GM18873 (cell line): Measurements from ENCODE around the gene TDRD12.
"Not testable (repeated sequence)": the region's sequence is repeated elsewhere in the genome, so short reads cannot be mapped to it uniquely, and the experiment has no call there.

ENCODE experiments used
- ATAC-seq: cut with Tn5 transposase; IDR thresholded peaks from one replicate; pipeline ENCODE4 v1.9.1; 2021; ENCODE audit warnings: mild to moderate bottlenecking, moderate library complexity, moderate number of reproducible peaks; ENCODE audit not compliant: unreplicated experiment, low FRiP score

Gene TDRD12

DNA sequence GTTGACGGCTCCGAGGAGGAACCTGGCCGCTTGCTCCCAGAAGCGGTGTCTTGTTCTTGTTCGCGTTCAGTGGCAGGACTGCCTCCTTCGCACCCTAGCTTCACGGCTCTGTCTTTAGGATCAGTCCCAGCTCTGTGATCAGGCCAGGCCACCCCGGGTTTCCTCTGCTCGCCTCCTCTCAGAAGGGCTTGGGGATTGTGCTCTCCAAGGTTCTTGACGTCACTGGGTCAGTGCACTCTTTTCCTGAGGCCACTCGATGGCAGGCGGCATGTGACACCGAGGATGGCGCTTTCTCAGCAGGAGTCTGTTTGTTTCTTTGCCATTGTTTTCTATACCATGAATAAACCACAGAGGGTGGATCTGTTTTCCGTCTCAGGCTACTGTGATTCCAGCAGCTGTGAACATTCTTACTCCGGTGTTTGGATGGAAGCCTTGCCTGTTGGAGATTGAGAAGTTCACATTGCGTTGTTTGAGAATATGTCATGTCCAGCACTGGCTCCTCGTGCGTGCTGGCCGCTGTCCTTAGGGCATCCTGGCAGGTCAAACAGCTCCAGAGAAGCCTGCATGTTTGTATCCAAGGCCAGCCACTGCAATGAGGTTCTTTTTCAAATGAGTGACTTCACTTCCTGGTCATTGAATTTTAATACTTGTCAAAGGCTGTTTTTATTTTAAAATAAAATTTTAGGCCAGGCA is 105.5 kb downstream of the TDRD12 start:
- no peak for ATAC-seq

GRCh38 chr19:32828139-32828538 is 108.6 kb downstream of the TDRD12 start:
- no peak for ATAC-seq

GRCh38 chr19:32828643-32829344 is 109.2 kb downstream of the TDRD12 start:
- no peak for ATAC-seq

- ATAC-seq, result no peak
Measured at GRCh38 chr19:32829345-32829896, 109.9 kb downstream of the TDRD12 start.

DNA sequence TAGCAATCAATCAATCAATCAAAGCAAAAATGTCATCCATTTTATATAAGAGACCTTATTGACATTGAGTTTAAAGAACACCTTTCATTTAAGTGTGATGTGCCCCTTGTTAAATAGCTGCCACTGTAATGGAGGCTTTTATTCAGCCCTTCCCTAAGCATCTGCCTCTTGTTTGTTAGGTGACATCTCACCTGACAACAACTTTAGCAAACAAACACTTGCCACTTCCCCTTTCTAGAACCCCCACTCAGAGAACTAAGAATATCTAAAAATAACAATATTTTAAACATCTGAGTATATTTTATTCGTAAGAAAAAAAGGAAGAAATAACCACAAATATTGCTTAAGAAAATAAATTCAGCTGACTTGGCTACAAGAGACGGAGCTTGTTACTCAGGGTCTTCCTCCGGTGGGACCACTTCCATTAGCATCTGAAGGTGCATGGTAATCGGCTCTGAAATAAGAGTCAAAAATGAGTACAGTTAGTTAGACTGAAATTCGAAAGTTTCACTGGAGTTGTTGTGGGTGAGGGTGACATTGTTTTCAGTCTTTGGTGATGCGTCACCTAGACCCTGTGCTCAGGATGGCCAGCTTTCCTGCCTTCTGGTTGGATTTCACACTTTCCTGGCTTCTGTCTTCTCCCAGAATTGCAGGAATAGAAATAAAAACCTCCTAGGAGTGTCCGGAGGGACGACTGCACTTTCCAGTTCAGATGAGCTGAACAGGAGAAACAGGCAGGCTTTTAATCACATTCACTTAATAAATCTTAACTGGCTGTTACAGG is 110.9 kb downstream of the TDRD12 start:
- no peak for ATAC-seq

DNA sequence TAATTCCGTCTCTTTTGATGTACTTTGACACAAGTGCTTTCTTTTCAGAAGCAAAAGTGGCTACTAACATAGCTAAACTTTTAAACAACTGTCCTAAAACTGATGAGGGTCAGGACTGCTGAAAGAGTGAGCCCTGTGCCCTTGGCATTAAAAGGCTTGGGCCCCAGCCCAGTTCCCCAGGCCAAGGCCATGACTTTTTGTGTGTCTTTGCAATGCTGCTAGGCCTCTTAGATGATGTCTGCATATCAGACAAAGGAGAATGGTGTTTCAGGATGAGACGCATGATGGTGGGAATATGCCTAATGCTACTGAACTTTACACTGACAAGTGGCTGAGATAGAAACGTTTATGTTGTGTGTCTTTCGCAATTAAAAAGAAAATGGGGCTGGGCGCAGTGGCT is 112.0 kb downstream of the TDRD12 start:
- ATAC-seq, result no peak

DNA sequence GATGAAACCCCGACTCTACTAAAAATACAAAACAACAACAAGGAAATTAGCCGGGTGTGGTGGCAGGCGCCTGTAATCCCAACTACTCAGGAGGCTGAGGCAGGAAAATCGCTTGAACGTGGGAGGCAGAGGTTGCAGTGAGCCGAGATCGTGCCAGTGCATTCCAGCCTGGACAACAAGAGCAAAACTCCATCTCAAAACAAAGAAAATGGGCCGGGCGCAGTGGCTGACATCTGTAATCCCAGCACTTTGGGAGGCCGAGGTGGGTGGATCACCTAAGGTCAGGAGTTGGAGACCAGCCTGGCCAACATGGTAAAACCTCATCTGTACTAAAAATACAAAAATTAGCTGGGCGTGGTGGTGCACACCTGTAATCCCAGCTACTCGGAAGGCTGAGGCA is 112.5 kb downstream of the TDRD12 start:
- ATAC-seq, result not testable (repeated sequence)

DNA sequence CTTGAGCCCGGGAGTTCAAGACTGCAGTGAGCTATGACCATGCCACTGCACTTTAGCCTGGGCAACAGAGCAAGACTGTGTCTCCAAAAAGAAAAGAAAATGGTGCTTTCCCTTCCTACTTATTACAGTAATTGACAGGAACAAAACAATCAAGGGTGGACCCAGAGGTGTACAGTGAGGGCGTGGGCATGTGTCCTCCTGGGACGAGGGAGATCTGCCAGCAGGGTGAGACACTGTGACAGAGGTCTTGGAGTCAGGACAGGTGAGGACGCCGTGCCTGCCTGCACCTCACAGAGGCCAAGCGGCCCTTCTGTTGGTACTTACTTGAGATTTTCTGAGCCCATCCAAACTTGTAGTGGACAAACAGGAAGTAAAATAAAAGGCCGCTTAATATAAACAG is 113.3 kb downstream of the TDRD12 start:
- not testable (repeated sequence) for ATAC-seq

DNA sequence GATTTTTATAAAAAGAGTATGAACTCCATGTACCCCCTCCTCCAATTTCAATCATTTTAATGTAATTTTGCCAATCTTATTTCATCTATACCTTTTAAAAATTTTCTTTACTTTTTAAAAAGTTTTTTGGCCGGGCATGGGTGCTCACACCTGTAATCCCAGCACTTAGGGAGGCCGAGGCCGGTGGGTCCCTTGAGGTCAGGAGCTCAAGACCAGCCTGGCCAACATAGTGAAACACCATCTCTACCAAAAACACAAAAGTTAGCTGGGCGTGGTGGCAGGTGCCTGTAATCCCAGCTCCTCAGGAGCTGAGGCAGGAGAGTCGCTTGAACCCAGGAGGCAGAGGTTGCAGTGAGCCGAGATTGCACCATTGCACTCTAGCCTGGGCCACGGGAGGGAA is 113.8 kb downstream of the TDRD12 start:
- ATAC-seq, result not testable (repeated sequence)

DNA sequence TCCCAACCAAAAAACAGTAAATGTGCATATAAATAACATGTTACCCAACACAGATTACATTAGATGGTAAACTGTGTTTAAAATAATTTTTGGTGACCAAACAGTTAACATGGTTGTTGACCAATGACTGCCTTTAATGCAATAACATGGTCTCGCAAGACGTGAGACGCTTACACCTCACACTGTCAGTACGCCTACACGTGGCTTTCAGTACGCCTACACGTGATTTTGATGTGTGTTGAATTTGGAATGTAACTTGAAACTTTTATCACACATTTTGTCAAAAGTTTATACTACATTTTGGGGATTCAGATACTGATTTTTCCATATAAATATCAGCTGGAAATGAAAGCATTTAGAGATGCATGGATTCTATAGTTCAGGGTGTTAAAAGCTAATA is 118.0 kb downstream of the TDRD12 start:
- no peak for ATAC-seq

DNA sequence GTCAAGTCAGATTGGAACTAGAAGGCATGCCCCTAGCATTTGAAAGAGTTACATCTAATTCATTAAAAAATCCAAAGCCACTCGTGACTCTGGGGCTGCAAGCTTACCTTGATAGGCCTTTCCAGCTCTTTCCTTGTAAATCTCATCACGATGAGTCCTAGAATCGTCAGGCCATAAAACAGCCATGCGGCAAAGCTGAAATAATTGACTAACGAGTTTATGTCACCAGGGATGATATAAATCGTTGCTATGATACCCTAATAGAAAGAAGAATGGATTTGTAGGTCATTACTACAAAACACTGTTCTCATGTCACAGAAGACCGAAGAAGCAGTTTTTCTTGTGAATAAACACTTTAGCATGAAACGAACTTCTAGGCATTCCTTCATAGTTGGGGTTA is 122.5 kb downstream of the TDRD12 start:
- no peak for ATAC-seq

- no peak for ATAC-seq
Measured at GRCh38 chr19:32843716-32844245, 124.2 kb downstream of the TDRD12 start.

DNA sequence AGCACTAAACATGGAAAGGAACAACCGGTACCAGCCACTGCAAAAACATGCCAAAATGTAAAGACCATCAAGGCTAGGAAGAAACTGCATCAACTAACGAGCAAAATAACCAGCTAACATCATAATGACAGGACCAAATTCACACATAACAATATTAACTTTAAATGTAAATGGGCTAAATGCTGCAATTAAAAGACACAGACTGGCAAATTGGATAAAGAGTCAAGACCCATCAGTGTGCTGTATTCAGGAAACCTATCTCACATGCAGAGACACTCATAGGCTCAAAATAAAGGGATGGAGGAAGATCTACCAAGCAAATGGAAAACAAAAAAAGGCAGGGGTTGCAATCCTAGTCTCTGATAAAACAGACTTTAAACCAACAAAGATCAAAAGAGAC is 128.5 kb downstream of the TDRD12 start:
- ATAC-seq, result not testable (repeated sequence)

- no peak for ATAC-seq
Measured at GRCh38 chr19:32852216-32852615, 132.6 kb downstream of the TDRD12 start.

DNA sequence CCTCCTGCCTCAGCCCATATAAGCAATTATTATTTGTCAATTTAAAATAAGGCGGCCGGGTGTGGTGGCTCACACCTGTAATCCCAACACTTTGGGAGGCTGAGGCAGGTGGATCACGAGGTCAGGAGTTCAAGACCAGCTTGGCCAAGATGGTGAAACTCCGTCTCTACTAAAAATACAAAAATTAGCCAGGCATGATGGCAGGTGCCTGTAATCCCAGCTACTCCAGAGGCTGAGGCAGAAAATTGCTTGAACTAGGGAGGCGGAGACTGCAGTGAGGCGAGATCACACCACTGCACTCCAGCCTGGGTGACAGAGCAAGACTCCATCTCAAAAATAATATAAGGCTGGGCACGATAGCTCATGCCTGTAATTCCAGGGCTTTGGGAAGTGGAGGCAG is 137.3 kb downstream of the TDRD12 start:
- not testable (repeated sequence) for ATAC-seq

DNA sequence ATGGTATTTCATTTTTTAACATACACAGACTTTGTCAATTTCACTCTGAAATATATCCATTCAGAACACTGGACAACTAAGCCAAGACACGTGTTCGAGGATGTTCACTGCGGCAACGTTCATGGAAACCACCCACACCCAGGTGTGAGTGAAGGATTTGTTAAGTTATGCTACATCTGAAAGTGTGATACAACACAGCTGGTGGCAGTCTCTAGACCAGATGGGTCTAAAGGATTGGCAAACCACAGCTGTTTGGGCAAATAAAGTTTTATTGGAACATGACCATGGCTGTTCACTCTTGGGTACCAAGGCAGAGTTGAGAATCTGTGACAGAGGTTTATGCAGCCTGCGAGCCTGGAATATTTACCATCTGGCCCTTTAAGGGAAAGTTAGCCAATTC is 138.0 kb downstream of the TDRD12 start:
- ATAC-seq, result no peak

- ATAC-seq, result no peak
Measured at GRCh38 chr19:32858155-32858554, 138.6 kb downstream of the TDRD12 start.

DNA sequence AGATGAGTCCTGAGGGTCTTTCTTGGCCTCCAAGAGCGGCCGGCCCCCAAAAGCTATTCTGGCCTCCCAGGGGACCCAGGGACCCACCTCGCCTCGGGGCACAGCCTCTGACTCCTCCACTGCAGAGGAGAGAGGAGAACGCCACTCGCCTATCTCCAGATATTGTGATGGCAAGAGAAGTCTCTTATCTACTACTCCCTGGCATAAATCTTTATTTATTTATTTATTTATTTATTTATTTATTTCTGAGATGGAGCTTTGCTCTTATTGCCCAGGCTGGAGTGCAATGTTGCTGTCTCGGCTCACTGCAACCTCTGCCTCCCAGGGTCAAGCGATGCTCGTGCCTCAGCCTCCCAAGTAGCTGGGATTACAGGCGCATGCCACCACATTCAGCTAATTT is 139.0 kb downstream of the TDRD12 start:
- no peak for ATAC-seq

- ATAC-seq, result no peak
Measured at GRCh38 chr19:32859591-32859990, 140.0 kb downstream of the TDRD12 start.

- ATAC-seq, result no peak
Measured at GRCh38 chr19:32861596-32861995, 142.0 kb downstream of the TDRD12 start.

GRCh38 chr19:32862173-32862572 is 142.6 kb downstream of the TDRD12 start:
- ATAC-seq, result no peak
